Aorta (tissue), 5 donors: ENCODE measurements around the gene SCN9A. TPM values are rescaled to one million over a fixed set of nuclear protein-coding genes. Genes with fewer than 3 reads are reported as not detected.

Experiments
- ATAC-seq: fragments of 200-7000 bp; cut with Tn5 transposase; one replicate; pipeline ENCODE4 v1.9.1; 2022; ENCODE audit warnings: moderate library complexity; ENCODE audit not compliant: low FRiP score
- DNase-seq, 2 donors: peaks; one replicate each; pipeline ENCODE4 v3.0.0-alpha.2; 2020
- H3K27ac ChIP-seq, 2 donors: one replicate each; pipeline ENCODE4 v1.5.1; 2013; ENCODE audit warnings: low read length in 2 of 2, mild to moderate bottlenecking in 2 of 2, moderate library complexity in 2 of 2, control low read depth in 1 of 2, inconsistent platforms in 1 of 2, low read depth in 1 of 2
- H3K27me3 ChIP-seq, 2 donors: one replicate each; pipeline ENCODE4 v1.6.1; 2013; ENCODE audit warnings: control low read depth in 1 of 2, low read length in 1 of 2, mild to moderate bottlenecking in 1 of 2, moderate library complexity in 1 of 2; ENCODE audit not compliant: insufficient read depth in 2 of 2, control insufficient read depth in 1 of 2
- H3K36me3 ChIP-seq, 2 donors: one replicate each; pipeline ENCODE4 v1.6.1; 2013; ENCODE audit warnings: control low read depth in 1 of 2, low read length in 1 of 2, mild to moderate bottlenecking in 1 of 2; ENCODE audit not compliant: insufficient read depth in 2 of 2, control insufficient read depth in 1 of 2
- H3K4me1 ChIP-seq, 2 donors: one replicate each; pipeline ENCODE4 v1.6.1; 2013; ENCODE audit warnings: low read length in 2 of 2, control low read depth in 1 of 2, mild to moderate bottlenecking in 1 of 2, moderate library complexity in 1 of 2; ENCODE audit not compliant: insufficient read depth in 2 of 2, control insufficient read depth in 1 of 2
- H3K4me3 ChIP-seq, 2 donors: one replicate each; pipeline ENCODE4 v1.5.1; 2013; ENCODE audit warnings: low read length in 2 of 2, control low read depth in 1 of 2, mild to moderate bottlenecking in 1 of 2
- H3K9me3 ChIP-seq: one replicate; pipeline ENCODE4 v1.6.1; 2013; ENCODE audit warnings: mild to moderate bottlenecking, low read length; ENCODE audit not compliant: control insufficient read depth
- WGBS, 2 donors: extraction: QIAGEN DNeasy Blood & Tissue Kit; methylation state at CpG; one replicate each; pipeline ENCODE4 v1.1.7; 2013; 5-methylcytosine and 5-hydroxymethylcytosine counted together
- intact Hi-C, 2 donors: fragments of 100-400 bp; cut with DNase I; formaldehyde crosslinking; loops; one replicate each; pipeline versions ENCODE4 v1.14.2 to v1.15.0; 2022
- polyA plus RNA-seq, 2 donors: library from polyadenylated mRNA; stranded (reverse); fragments of 200-250 nt; gene quantifications; one replicate each; pipeline ENCODE4 v1.2.3, GENCODE V29; 2013
- total RNA-seq, 2 donors: library from RNA; stranded (reverse); fragmentation: NEBNext Ultra II Directional; extraction: Animal tissue kit (Norgen Biotek cat#: 25700); gene quantifications; one replicate each; pipeline ENCODE4 v1.2.1, GENCODE V29; 2021
- donor health status: healthy with polysubstance abuse.
- donor health status: Bipolar disorder and iron deficiency.
- donor health status: DM: no; HTN: no; CAD: no.
- donor health status: DM: no; HTN: no; CAD: no.
- donor health status: DM: yes; HTN: yes; CAD: no.

The SCN9A gene
- total and polyA plus RNA-seq, 4 donors = 0.13 to 15.2 (median 1.7) TPM

GRCh38 chr2:166269322-166269721, 106.4 kb downstream of the SCN9A start:
- no peak overlapping the region for H3K27ac ChIP-seq
- no peak for DNase-seq
- H3K27me3 ChIP-seq = no peaks in the 10 kb centered on the region
- H3K4me3 ChIP-seq = no peak overlapping the region
- ATAC-seq = no peak
- no peaks in the 10 kb centered on the region for H3K4me1 ChIP-seq
- H3K9me3 ChIP-seq = no peaks in the 10 kb centered on the region
- H3K36me3 ChIP-seq = no peaks in the 10 kb centered on the region
- intact Hi-C loops = no loop called here

- peaks cover 1% of the 10 kb centered on the region for H3K9me3 ChIP-seq
- intact Hi-C loops = no loop called here
- no peaks in the 10 kb centered on the region for H3K36me3 ChIP-seq
- H3K4me1 ChIP-seq = no peaks in the 10 kb centered on the region
- DNase-seq = no peak
- no peak overlapping the region for H3K4me3 ChIP-seq
- no peaks in the 10 kb centered on the region for H3K27me3 ChIP-seq
- ATAC-seq = no peak
- H3K27ac ChIP-seq = no peak overlapping the region
Measured at GRCh38 chr2:166257859-166258258, 117.9 kb downstream of the SCN9A start.

GRCh38 chr2:166256896-166257295, 118.8 kb downstream of the SCN9A start:
- WGBS, 2 donors = 80 to 82% methylated on average over 1 of the region's 1 CpG
- no peak for ATAC-seq

DNA sequence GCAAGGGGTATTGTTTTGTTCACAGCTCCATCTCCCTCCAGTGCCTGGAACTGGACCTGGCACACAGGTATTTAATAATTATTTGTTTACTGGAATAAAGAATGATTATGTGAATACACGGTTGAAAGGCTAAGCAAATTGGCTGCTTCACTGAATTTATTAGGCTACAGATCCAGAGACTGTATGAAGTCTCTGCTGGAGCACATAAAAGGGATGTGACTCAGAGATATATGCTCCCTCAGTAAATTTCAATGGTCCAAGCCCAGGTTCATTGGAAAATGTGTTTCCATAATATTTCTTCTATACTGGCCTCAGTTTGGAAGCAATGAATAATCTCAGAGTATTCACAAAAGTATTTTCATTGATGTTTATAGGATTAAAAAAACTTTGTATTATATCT, 126.4 kb downstream of the SCN9A start:
- no peaks in the 10 kb centered on the region for H3K27me3 ChIP-seq
- ATAC-seq = no peak
- no peak for DNase-seq
- 77 to 79% methylated on average over 1 of the region's 1 CpG for WGBS, 2 donors
- no peaks in the 10 kb centered on the region for H3K9me3 ChIP-seq
- intact Hi-C loops = no loop called here
- no peaks in the 10 kb centered on the region for H3K4me1 ChIP-seq
- no peaks in the 10 kb centered on the region for H3K36me3 ChIP-seq
- H3K4me3 ChIP-seq = no peak overlapping the region
- H3K27ac ChIP-seq = no peak overlapping the region

More at GRCh38 chr2:166256896-166257295, 118.8 kb downstream of the SCN9A start:
- Histone ChIP-seq H3K9me3 (no peaks in the 10 kb centered on the region), H3K27ac (no peak overlapping the region), H3K4me1 (no peaks in the 10 kb centered on the region), H3K4me3 (no peak overlapping the region), H3K27me3 (no peaks in the 10 kb centered on the region), H3K36me3 (no peaks in the 10 kb centered on the region)
- no peak for DNase-seq
- intact Hi-C loops = no loop called here

GRCh38 chr2:166246901-166247300, 128.8 kb downstream of the SCN9A start:
- Histone ChIP-seq H3K27ac (no peak overlapping the region), H3K27me3 (no peaks in the 10 kb centered on the region), H3K4me3 (no peak overlapping the region), H3K36me3 (no peaks in the 10 kb centered on the region), H3K4me1 (no peaks in the 10 kb centered on the region), H3K9me3 (no peaks in the 10 kb centered on the region)
- intact Hi-C loops = no loop called here
- no peak for DNase-seq
- WGBS, 2 donors = 86 to 94% methylated on average over 1 of the region's 1 CpG
- ATAC-seq = no peak

- intact Hi-C loops = no loop called here
- H3K36me3 ChIP-seq = no peaks in the 10 kb centered on the region
- ATAC-seq = no peak
- no peak overlapping the region for H3K27ac ChIP-seq
- H3K4me3 ChIP-seq = no peak overlapping the region
- no peaks in the 10 kb centered on the region for H3K27me3 ChIP-seq
- DNase-seq = no peak
- peaks cover 1% of the 10 kb centered on the region for H3K9me3 ChIP-seq
- no peaks in the 10 kb centered on the region for H3K4me1 ChIP-seq
Measured at GRCh38 chr2:166242309-166242708, 133.4 kb downstream of the SCN9A start.

GRCh38 chr2:166240387-166241313, 135.1 kb downstream of the SCN9A start:
- Histone ChIP-seq H3K9me3 (peaks cover 1% of the 10 kb centered on the region), H3K27me3 (no peaks in the 10 kb centered on the region), H3K4me1 (no peaks in the 10 kb centered on the region), H3K27ac (no peak overlapping the region), H3K36me3 (no peaks in the 10 kb centered on the region), H3K4me3 (no peak overlapping the region)
- 89 to 93% methylated on average over 1 of the region's 1 CpG for WGBS, 2 donors
- peak; percentile 11 for ATAC-seq
- intact Hi-C loops = no loop called here
- DNase-seq = no peak

DNA sequence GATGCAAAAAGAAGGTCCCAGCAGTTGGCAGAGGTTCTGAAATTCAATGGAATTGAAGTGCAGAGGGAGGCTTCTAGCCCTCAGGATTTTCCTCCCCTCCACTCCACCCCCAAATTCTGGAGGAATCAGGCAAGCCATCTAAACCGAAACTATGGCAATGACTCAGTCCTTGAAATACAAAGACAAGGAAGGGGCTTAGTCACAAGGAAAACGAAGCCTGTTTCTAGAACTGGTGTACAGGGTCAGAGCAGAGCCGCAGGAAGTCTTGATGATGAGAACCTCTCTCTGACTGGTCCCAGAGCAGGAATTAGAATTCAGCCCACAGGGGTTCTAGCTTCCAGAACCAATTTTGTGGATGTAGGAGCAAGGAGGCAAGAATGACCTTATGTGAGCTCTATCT, 136.2 kb downstream of the SCN9A start:
- ATAC-seq = no peak
- H3K4me3 ChIP-seq = no peak overlapping the region

DNA sequence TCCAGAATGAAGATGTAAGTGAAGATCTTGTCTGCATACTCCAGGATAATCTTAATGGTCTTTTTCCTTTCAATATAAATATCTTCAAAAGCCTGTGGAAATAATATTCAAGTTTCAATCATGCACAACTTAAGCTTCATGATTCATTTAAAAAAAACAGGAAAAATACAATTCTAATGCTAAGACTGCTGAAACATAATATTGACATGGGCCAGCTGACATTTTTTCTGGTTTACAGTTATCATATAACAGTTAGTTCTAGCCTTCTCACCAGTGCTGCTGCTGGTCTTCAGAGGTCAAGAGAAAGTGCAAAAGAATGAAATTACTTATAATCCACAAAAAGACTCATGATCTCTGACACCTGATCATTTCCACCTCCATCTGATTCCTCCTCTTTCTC, 137.6 kb downstream of the SCN9A start:
- intact Hi-C loops = no loop called here
- H3K27me3 ChIP-seq = no peaks in the 10 kb centered on the region
- no peaks in the 10 kb centered on the region for H3K36me3 ChIP-seq
- DNase-seq (no peak), ATAC-seq (no peak)
- H3K4me1 ChIP-seq = no peaks in the 10 kb centered on the region
- H3K27ac ChIP-seq = no peak overlapping the region
- peaks cover 1% of the 10 kb centered on the region for H3K9me3 ChIP-seq
- no peak overlapping the region for H3K4me3 ChIP-seq

More for the DNA sequence above, 136.2 kb downstream of the SCN9A start:
- Histone ChIP-seq H3K27me3 (no peaks in the 10 kb centered on the region), H3K27ac (no peak overlapping the region), H3K36me3 (no peaks in the 10 kb centered on the region), H3K4me1 (no peaks in the 10 kb centered on the region), H3K9me3 (peaks cover 1% of the 10 kb centered on the region)
- WGBS, 2 donors = 40 to 50% methylated on average over 3 of the region's 3 CpGs
- DNase-seq = no peak
- intact Hi-C loops = no loop called here
